Measurements from ENCODE around the gene AUTS2. TPM values are rescaled to one million over a fixed set of nuclear protein-coding genes. Genes with fewer than 3 reads are reported as not detected.

The AUTS2 gene
- total and polyA plus RNA-seq, 2 of the 8 experiments (the other 6 are each of a cell fraction or from before 2014, with no cell fraction given), result 25.9 to 101 TPM

DNA sequence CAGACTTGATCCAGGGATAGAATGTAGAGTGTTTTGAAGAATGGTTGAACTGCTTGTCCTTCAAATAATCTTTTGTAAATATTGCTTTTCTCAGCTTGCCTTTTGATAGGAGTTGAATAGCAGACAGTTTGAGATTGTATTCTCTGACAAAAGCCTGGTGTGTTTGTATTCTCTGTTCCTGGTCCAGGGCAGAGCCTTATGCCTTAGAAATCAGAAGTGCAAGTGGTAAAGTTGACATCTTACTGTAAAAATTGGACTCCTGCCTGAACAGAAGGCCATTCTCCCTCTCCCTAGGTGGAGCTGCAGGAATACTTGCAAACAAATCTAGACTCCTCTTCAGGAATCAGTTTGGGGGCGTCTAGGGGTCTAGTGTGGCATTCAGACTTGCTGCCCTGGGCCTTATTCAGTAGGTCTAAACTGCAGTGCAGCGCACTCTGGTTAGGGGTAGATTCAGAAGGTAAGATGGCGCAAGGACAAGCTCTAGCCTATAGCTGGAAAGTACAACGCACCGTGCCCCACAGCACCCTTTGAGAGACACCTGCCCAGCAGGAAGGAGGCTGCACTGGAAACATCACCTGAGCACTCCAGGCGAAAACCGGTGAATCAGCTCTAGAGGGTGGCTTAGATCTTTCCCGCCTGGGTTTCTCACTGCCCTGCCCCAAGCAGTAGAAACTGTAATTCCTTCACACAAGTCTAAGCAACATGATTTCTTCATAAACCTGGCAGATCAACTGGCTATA, 925.1 kb downstream of the AUTS2 start:
- POLR2A ChIA-PET (ENCODE audit: partially characterized antibody), result no interaction called here
- no peak overlapping the region for H2BK120ac ChIP-seq (replicated peaks; ENCODE audit: low read depth, low read length)
- H2AFZ ChIP-seq (ENCODE audit: low read length), result no peak overlapping the region
- TF ChIP-seq, protein P1, sequence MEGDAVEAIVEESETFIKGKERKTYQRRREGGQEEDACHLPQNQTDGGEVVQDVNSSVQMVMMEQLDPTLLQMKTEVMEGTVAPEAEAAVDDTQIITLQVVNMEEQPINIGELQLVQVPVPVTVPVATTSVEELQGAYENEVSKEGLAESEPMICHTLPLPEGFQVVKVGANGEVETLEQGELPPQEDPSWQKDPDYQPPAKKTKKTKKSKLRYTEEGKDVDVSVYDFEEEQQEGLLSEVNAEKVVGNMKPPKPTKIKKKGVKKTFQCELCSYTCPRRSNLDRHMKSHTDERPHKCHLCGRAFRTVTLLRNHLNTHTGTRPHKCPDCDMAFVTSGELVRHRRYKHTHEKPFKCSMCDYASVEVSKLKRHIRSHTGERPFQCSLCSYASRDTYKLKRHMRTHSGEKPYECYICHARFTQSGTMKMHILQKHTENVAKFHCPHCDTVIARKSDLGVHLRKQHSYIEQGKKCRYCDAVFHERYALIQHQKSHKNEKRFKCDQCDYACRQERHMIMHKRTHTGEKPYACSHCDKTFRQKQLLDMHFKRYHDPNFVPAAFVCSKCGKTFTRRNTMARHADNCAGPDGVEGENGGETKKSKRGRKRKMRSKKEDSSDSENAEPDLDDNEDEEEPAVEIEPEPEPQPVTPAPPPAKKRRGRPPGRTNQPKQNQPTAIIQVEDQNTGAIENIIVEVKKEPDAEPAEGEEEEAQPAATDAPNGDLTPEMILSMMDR (IDR thresholded peaks at IDR 0.05; ENCODE audit: control extremely low read depth in 1 of 3, insufficient read depth in 1 of 3, low read depth in 1 of 3, low read length in 3 of 3), result peak in 1 of 3 experiments; percentile 1; a peak in 1 of 4 replicates
- TF ChIP-seq CEBPB (IDR thresholded peaks at IDR 0.05; ENCODE audit: low read depth, low read length), result no peak
- TF ChIP-seq TBP (IDR thresholded peaks at IDR 0.05; ENCODE audit: low read depth, low read length), result no peak
- no peak overlapping the region for H3K23ac ChIP-seq (ENCODE audit: insufficient read length)
- H3K79me1 ChIP-seq (ENCODE audit: low read depth, low read length), result no peaks in the 10 kb centered on the region
- DNase-seq (ENCODE audit: low read depth in 1 of 2, low spot score in 2 of 2), result no peak
- 84% methylated on average over 8 of the region's 8 CpGs; no CpG with 5 or more reads in 1 of the 2 experiments for WGBS, 2 experiments (ENCODE audit: extremely low coverage in 1 of 2, insufficient coverage in 1 of 2, insufficient read length in 1 of 2, insufficient replicate concordance in 2 of 2, low coverage in 1 of 2, low lambda C conversion rate in 2 of 2, missing lambda C conversion rate in 1 of 2)
- no peak overlapping the region for H3K9ac ChIP-seq (replicated peaks in 1 of 4; ENCODE audit: extremely low read depth in 1 of 4, low read depth in 3 of 4, low read length in 3 of 4)
- no peak overlapping the region for H4K5ac ChIP-seq (ENCODE audit: insufficient read length, low read depth, low read length)
- H3K4me1 ChIP-seq (replicated peaks in 1 of 4; ENCODE audit: control insufficient read depth in 3 of 4, insufficient read depth in 4 of 4, low read length in 3 of 4), result no peaks in the 10 kb centered on the region
- H4K8ac ChIP-seq (ENCODE audit: extremely low read depth, insufficient read depth, low read length), result no peak overlapping the region
- no peak for FAIRE-seq
- H3K9me3 ChIP-seq (ENCODE audit: insufficient read depth in 2 of 2, low read depth in 1 of 2, low read length in 1 of 2), result no peaks in the 10 kb centered on the region
- no peak overlapping the region for H2AK5ac ChIP-seq (ENCODE audit: low read depth, low read length)
- H2BK12ac ChIP-seq (ENCODE audit: low read depth, low read length), result no peak overlapping the region
- H3K36me3 ChIP-seq (ENCODE audit: control insufficient read depth in 2 of 4, insufficient read depth in 4 of 4, low read length in 3 of 4), result no peaks in the 10 kb centered on the region
- H2BK5ac ChIP-seq (ENCODE audit: low read depth, low read length), result no peak overlapping the region
- H3K14ac ChIP-seq (ENCODE audit: insufficient read length), result no peak overlapping the region
- H3K23me2 ChIP-seq (ENCODE audit: low read depth, low read length), result no peaks in the 10 kb centered on the region
- no peak overlapping the region for H3K4me3 ChIP-seq (ENCODE audit: extremely low read depth in 1 of 4, insufficient read depth in 2 of 4, low read depth in 3 of 4, low read length in 4 of 4)
- H3K18ac ChIP-seq (ENCODE audit: extremely low read depth, low read length), result no peak overlapping the region
- H3K27me3 ChIP-seq (replicated peaks in 1 of 4; ENCODE audit: control insufficient read depth in 3 of 4, extremely low read depth in 1 of 4, insufficient read depth in 3 of 4, low read length in 3 of 4), result no peaks in the 10 kb centered on the region
- H4K20me1 ChIP-seq (replicated peaks in 1 of 2; ENCODE audit: control insufficient read depth in 1 of 2, insufficient read depth in 2 of 2, low read length in 2 of 2), result no peaks in the 10 kb centered on the region
- no peak overlapping the region for H3K4ac ChIP-seq (replicated peaks; ENCODE audit: insufficient read length, low read depth, low read length)
- H4K91ac ChIP-seq (replicated peaks; ENCODE audit: insufficient read length, low read length), result no peak overlapping the region
- no peaks in the 10 kb centered on the region for H3K79me2 ChIP-seq (ENCODE audit: control insufficient read depth in 1 of 2, insufficient read depth in 2 of 2, low read length in 2 of 2)
- CTCF ChIA-PET (ENCODE audit: partially characterized antibody), result interaction anchor here (0.7 to 1.9 kb wide), 5 partner anchors 10 to 61 kb away, joined by 3 to 4 read pairs (median 3); no protein-coding TSS in a partner anchor
- no peak overlapping the region for H3K56ac ChIP-seq (replicated peaks; ENCODE audit: insufficient read length, low read depth, low read length)
- no peak overlapping the region for H3K27ac ChIP-seq (ENCODE audit: low read depth, low read length)
- no peak overlapping the region for H2BK20ac ChIP-seq (ENCODE audit: low read length)
- H2BK15ac ChIP-seq (ENCODE audit: low read length), result no peak overlapping the region
- no peak overlapping the region for H3K4me2 ChIP-seq (ENCODE audit: insufficient read depth in 1 of 2, low read depth in 2 of 2, low read length in 2 of 2)
